ENCODE results near the gene FOXO6. TPM values are rescaled to one million over a fixed set of nuclear protein-coding genes. Genes with fewer than 3 reads are reported as not detected.

FOXO6 gene
- total RNA-seq = 1 to 10 TPM; 1.4 to 1.9 TPM

GRCh38 chr1:41360786-41361494, at the start of gene FOXO6:
Gene FOXO6, plus strand, starts transcription at chr1:41361434.
- Histone ChIP-seq H3K27ac (peak within 1 kb of the TSS; percentile 64 to 71), H3K9me3 (no peaks in the 10 kb centered on the region), H3K27me3 (no peaks in the 10 kb centered on the region), H3K36me3 (no peaks in the 10 kb centered on the region), H3K4me3 (peak within 1 kb of the TSS; percentile 46 to 67), H3K4me1 (peaks cover 0 to 73% of the 10 kb centered on the region in 2 donors)
- TF ChIP-seq CTCF (IDR thresholded peaks at IDR 0.05) = peak; percentile 34 to 70
- peak; percentile 99 for DNase-seq (ENCODE audit: low spot score)

- no peaks in the 10 kb centered on the region for H3K9me3 ChIP-seq
- no peak overlapping the region for H3K27ac ChIP-seq
- H3K36me3 ChIP-seq = no peaks in the 10 kb centered on the region
- no peak overlapping the region for H3K4me3 ChIP-seq
- no peak for DNase-seq (ENCODE audit: low spot score)
- H3K4me1 ChIP-seq = no peaks in the 10 kb centered on the region
- no peak for TF ChIP-seq CTCF (IDR thresholded peaks at IDR 0.05)
- H3K27me3 ChIP-seq = no peaks in the 10 kb centered on the region
Observed at GRCh38 chr1:41312991-41313645, 48.1 kb upstream of the FOXO6 start.

- no peaks in the 10 kb centered on the region for H3K9me3 ChIP-seq
- H3K27ac ChIP-seq = no peak overlapping the region
- DNase-seq (ENCODE audit: low spot score) = no peak
- H3K4me1 ChIP-seq = no peaks in the 10 kb centered on the region
- peak; percentile 33 to 58 for TF ChIP-seq CTCF (IDR thresholded peaks at IDR 0.05)
- H3K36me3 ChIP-seq = no peaks in the 10 kb centered on the region
- no peak overlapping the region for H3K4me3 ChIP-seq
- no peaks in the 10 kb centered on the region for H3K27me3 ChIP-seq
Observed at GRCh38 chr1:41313661-41314131, 47.5 kb upstream of the FOXO6 start.

- H3K4me3 ChIP-seq = no peak overlapping the region
- DNase-seq (ENCODE audit: low spot score) = no peak
- H3K4me1 ChIP-seq = peaks cover 0 to 3% of the 10 kb centered on the region in 2 donors
- H3K27me3 ChIP-seq = no peaks in the 10 kb centered on the region
- no peaks in the 10 kb centered on the region for H3K9me3 ChIP-seq
- no peak overlapping the region for H3K27ac ChIP-seq
- no peaks in the 10 kb centered on the region for H3K36me3 ChIP-seq
- TF ChIP-seq CTCF (IDR thresholded peaks at IDR 0.05) = no peak
Observed at GRCh38 chr1:41314376-41315145, 46.7 kb upstream of the FOXO6 start.

GRCh38 chr1:41315146-41315822, 46.0 kb upstream of the FOXO6 start:
- DNase-seq (ENCODE audit: low spot score) = no peak
- H3K27me3 ChIP-seq = no peaks in the 10 kb centered on the region
- H3K4me1 ChIP-seq = peaks cover 0 to 10% of the 10 kb centered on the region in 2 donors
- no peak for TF ChIP-seq CTCF (IDR thresholded peaks at IDR 0.05)
- H3K36me3 ChIP-seq = no peaks in the 10 kb centered on the region
- H3K27ac ChIP-seq = no peak overlapping the region
- no peak overlapping the region for H3K4me3 ChIP-seq
- no peaks in the 10 kb centered on the region for H3K9me3 ChIP-seq

Measured in right atrium auricular region (tissue), 2 donors.